Measurements from ENCODE around the gene NDE1. TPM values are rescaled to one million over a fixed set of nuclear protein-coding genes. Genes with fewer than 3 reads are reported as not detected.
"Not testable (repeated sequence)": the region's sequence is repeated elsewhere in the genome, so short reads cannot be mapped to it uniquely, and the experiment has no call there.

The NDE1 gene
- total RNA-seq, 2 donors from 2014 or later = 60.5 to 69.2 TPM

- Histone ChIP-seq H3K36me3 (ENCODE audit: control insufficient read depth, insufficient read depth, low read length) (no peaks in the 10 kb centered on the region), H3K4me3 (ENCODE audit: low read length) (peak overlapping the region; percentile 98), H3K27me3 (ENCODE audit: control insufficient read depth, insufficient read depth, low read length, poor library complexity, severe bottlenecking) (no peaks in the 10 kb centered on the region), H3K9ac (ENCODE audit: extremely low read depth, low read length, poor library complexity, severe bottlenecking) (no peak overlapping the region), H3K27ac (ENCODE audit: low read depth, low read length) (no peak overlapping the region), H3K4me1 (ENCODE audit: control insufficient read depth, insufficient read depth, low read length) (peaks cover 3% of the 10 kb centered on the region), H3K9me3 (ENCODE audit: control insufficient read depth, low read length) (no peaks in the 10 kb centered on the region)
- Mint-ChIP-seq H3K9me3 (no peaks in the 10 kb centered on the region), H3K27me3 (ENCODE audit: insufficient read depth) (no peaks in the 10 kb centered on the region), H3K4me1 (peaks cover 17% of the 10 kb centered on the region), H3K36me3 (ENCODE audit: low read depth) (peaks cover 3% of the 10 kb centered on the region), H3K4me3 (peak overlapping the region; percentile 84), H3K27ac (peak overlapping the region; percentile 76)
- no peak for DNase-seq
- TF ChIP-seq, protein P1, sequence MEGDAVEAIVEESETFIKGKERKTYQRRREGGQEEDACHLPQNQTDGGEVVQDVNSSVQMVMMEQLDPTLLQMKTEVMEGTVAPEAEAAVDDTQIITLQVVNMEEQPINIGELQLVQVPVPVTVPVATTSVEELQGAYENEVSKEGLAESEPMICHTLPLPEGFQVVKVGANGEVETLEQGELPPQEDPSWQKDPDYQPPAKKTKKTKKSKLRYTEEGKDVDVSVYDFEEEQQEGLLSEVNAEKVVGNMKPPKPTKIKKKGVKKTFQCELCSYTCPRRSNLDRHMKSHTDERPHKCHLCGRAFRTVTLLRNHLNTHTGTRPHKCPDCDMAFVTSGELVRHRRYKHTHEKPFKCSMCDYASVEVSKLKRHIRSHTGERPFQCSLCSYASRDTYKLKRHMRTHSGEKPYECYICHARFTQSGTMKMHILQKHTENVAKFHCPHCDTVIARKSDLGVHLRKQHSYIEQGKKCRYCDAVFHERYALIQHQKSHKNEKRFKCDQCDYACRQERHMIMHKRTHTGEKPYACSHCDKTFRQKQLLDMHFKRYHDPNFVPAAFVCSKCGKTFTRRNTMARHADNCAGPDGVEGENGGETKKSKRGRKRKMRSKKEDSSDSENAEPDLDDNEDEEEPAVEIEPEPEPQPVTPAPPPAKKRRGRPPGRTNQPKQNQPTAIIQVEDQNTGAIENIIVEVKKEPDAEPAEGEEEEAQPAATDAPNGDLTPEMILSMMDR (conservative IDR thresholded peaks at IDR 0.05) = no peak
- WGBS, 2 experiments (ENCODE audit: insufficient coverage in 1 of 2, insufficient read length in 1 of 2) = 88 to 95% methylated on average over 3 to 9 of the region's 9 CpGs
Observed at GRCh38 chr16:15644267-15644961, 5.6 kb upstream of the NDE1 start.

- not testable (repeated sequence) for H3K27ac ChIP-seq (ENCODE audit: low read depth, low read length); H3K4me3 Mint-ChIP-seq; H3K9me3 ChIP-seq (ENCODE audit: control insufficient read depth, low read length); H3K9me3 Mint-ChIP-seq; H3K9ac ChIP-seq (ENCODE audit: extremely low read depth, low read length, poor library complexity, severe bottlenecking); H3K36me3 ChIP-seq (ENCODE audit: control insufficient read depth, insufficient read depth, low read length); H3K4me3 ChIP-seq (ENCODE audit: low read length); H3K27ac Mint-ChIP-seq; H3K27me3 ChIP-seq (ENCODE audit: control insufficient read depth, insufficient read depth, low read length, poor library complexity, severe bottlenecking); H3K36me3 Mint-ChIP-seq (ENCODE audit: low read depth); H3K27me3 Mint-ChIP-seq (ENCODE audit: insufficient read depth); H3K4me1 ChIP-seq (ENCODE audit: control insufficient read depth, insufficient read depth, low read length)
- peak; percentile 50 for DNase-seq
- 81 to 94% methylated on average over 6 to 9 of the region's 10 CpGs for WGBS, 2 experiments (ENCODE audit: insufficient coverage in 1 of 2, insufficient read length in 1 of 2)
- H3K4me1 Mint-ChIP-seq = peaks cover 17% of the 10 kb centered on the region
Observed at GRCh38 chr16:15644962-15645465, 5.0 kb upstream of the NDE1 start.

GRCh38 chr16:15646557-15647293 lies 3.3 kb upstream of the NDE1 start:
- H3K36me3 ChIP-seq (ENCODE audit: control insufficient read depth, insufficient read depth, low read length); DNase-seq; H3K9me3 ChIP-seq (ENCODE audit: control insufficient read depth, low read length); H3K4me1 ChIP-seq (ENCODE audit: control insufficient read depth, insufficient read depth, low read length); H3K9ac ChIP-seq (ENCODE audit: extremely low read depth, low read length, poor library complexity, severe bottlenecking); H3K9me3 Mint-ChIP-seq; H3K4me3 Mint-ChIP-seq; H3K27me3 ChIP-seq (ENCODE audit: control insufficient read depth, insufficient read depth, low read length, poor library complexity, severe bottlenecking); H3K27ac Mint-ChIP-seq; H3K4me3 ChIP-seq (ENCODE audit: low read length); H3K36me3 Mint-ChIP-seq (ENCODE audit: low read depth); H3K27me3 Mint-ChIP-seq (ENCODE audit: insufficient read depth); H3K27ac ChIP-seq (ENCODE audit: low read depth, low read length): not testable (repeated sequence)
- WGBS, 2 experiments (ENCODE audit: insufficient coverage in 1 of 2, insufficient read length in 1 of 2) = 89 to 92% methylated on average over 10 to 13 of the region's 13 CpGs
- H3K4me1 Mint-ChIP-seq = peaks cover 20% of the 10 kb centered on the region

- no peak overlapping the region for H3K27ac Mint-ChIP-seq
- H3K36me3 ChIP-seq (ENCODE audit: control insufficient read depth, insufficient read depth, low read length) = peaks cover 4% of the 10 kb centered on the region
- H3K4me3 ChIP-seq (ENCODE audit: low read length) = no peak overlapping the region
- H3K36me3 Mint-ChIP-seq (ENCODE audit: low read depth) = no peaks in the 10 kb centered on the region
- H3K27me3 Mint-ChIP-seq (ENCODE audit: insufficient read depth) = no peaks in the 10 kb centered on the region
- peaks cover 3% of the 10 kb centered on the region for H3K4me1 ChIP-seq (ENCODE audit: control insufficient read depth, insufficient read depth, low read length)
- H3K9me3 ChIP-seq (ENCODE audit: control insufficient read depth, low read length) = no peaks in the 10 kb centered on the region
- no peaks in the 10 kb centered on the region for H3K27me3 ChIP-seq (ENCODE audit: control insufficient read depth, insufficient read depth, low read length, poor library complexity, severe bottlenecking)
- no peak overlapping the region for H3K4me3 Mint-ChIP-seq
- TF ChIP-seq, protein P1 (conservative IDR thresholded peaks at IDR 0.05) = no peak
- H3K4me1 Mint-ChIP-seq = peaks cover 14% of the 10 kb centered on the region
- 92 to 95% methylated on average over 5 to 7 of the region's 7 CpGs for WGBS, 2 experiments (ENCODE audit: insufficient coverage in 1 of 2, insufficient read length in 1 of 2)
- DNase-seq = no peak
- H3K9ac ChIP-seq (ENCODE audit: extremely low read depth, low read length, poor library complexity, severe bottlenecking) = no peak overlapping the region
- no peaks in the 10 kb centered on the region for H3K9me3 Mint-ChIP-seq
- H3K27ac ChIP-seq (ENCODE audit: low read depth, low read length) = no peak overlapping the region
Observed at GRCh38 chr16:15647294-15648014, 2.6 kb upstream of the NDE1 start.
